ENCODE data around the gene POLR3GL. TPM values are rescaled to one million over a fixed set of nuclear protein-coding genes. Genes with fewer than 3 reads are reported as not detected.
"Not testable (repeated sequence)": the region's sequence is repeated elsewhere in the genome, so short reads cannot be mapped to it uniquely, and the experiment has no call there.

Gene POLR3GL
- total and polyA plus RNA-seq, 9 donors, result 28.5 to 42.6 (median 38.2) TPM

- H3K27ac ChIP-seq (ENCODE audit: low read length), result no peak overlapping the region
- no peaks in the 10 kb centered on the region for H3K9me3 ChIP-seq (replicated peaks; ENCODE audit: control insufficient read depth, low read depth, low read length)
- H3K27me3 ChIP-seq (ENCODE audit: control insufficient read depth, insufficient read depth, low read length), result peaks cover 30% of the 10 kb centered on the region
- no peak for DNase-seq
- no peak overlapping the region for H3K4me3 ChIP-seq (ENCODE audit: low read length)
- 20% methylated on average over 1 of the region's 1 CpG for WGBS (ENCODE audit: insufficient coverage)
- peaks cover 22% of the 10 kb centered on the region for H3K4me1 ChIP-seq (ENCODE audit: control insufficient read depth, insufficient read depth, low read length)
- H3K36me3 ChIP-seq (ENCODE audit: control insufficient read depth, insufficient read depth, low read length), result peaks cover 10% of the 10 kb centered on the region
Observed at GRCh38 chr1:146016891-146017290, 52.4 kb downstream of the POLR3GL start.

- Histone ChIP-seq H3K27me3 (ENCODE audit: control insufficient read depth, insufficient read depth, low read length) (peaks cover 30% of the 10 kb centered on the region), H3K4me1 (ENCODE audit: control insufficient read depth, insufficient read depth, low read length) (peaks cover 24% of the 10 kb centered on the region), H3K27ac (ENCODE audit: low read length) (peak overlapping the region; percentile 90), H3K9me3 (replicated peaks; ENCODE audit: control insufficient read depth, low read depth, low read length) (no peaks in the 10 kb centered on the region), H3K4me3 (ENCODE audit: low read length) (peak overlapping the region; percentile 49), H3K36me3 (ENCODE audit: control insufficient read depth, insufficient read depth, low read length) (peaks cover 10% of the 10 kb centered on the region)
- WGBS (ENCODE audit: insufficient coverage), result 5% methylated on average over 25 of the region's 43 CpGs
- DNase-seq, result peak; percentile 62
Observed at GRCh38 chr1:146019231-146020057, 55.0 kb downstream of the POLR3GL start.

GRCh38 chr1:146020058-146021049 is 55.9 kb downstream of the POLR3GL start:
- Histone ChIP-seq H3K4me3 (ENCODE audit: low read length) (peak overlapping the region; percentile 49), H3K27ac (ENCODE audit: low read length) (peak overlapping the region; percentile 90), H3K9me3 (replicated peaks; ENCODE audit: control insufficient read depth, low read depth, low read length) (no peaks in the 10 kb centered on the region), H3K27me3 (ENCODE audit: control insufficient read depth, insufficient read depth, low read length) (peaks cover 30% of the 10 kb centered on the region), H3K36me3 (ENCODE audit: control insufficient read depth, insufficient read depth, low read length) (peaks cover 10% of the 10 kb centered on the region), H3K4me1 (ENCODE audit: control insufficient read depth, insufficient read depth, low read length) (peaks cover 24% of the 10 kb centered on the region)
- no peak for DNase-seq
- 89% methylated on average over 1 of the region's 4 CpGs for WGBS (ENCODE audit: insufficient coverage)

- H3K4me1 ChIP-seq (ENCODE audit: control insufficient read depth, insufficient read depth, low read length), result peaks cover 24% of the 10 kb centered on the region
- no peaks in the 10 kb centered on the region for H3K9me3 ChIP-seq (replicated peaks; ENCODE audit: control insufficient read depth, low read depth, low read length)
- H3K4me3 ChIP-seq (ENCODE audit: low read length), result peak overlapping the region; percentile 49
- WGBS (ENCODE audit: insufficient coverage), result no CpG with 5 or more reads among the region's 1 CpG
- H3K36me3 ChIP-seq (ENCODE audit: control insufficient read depth, insufficient read depth, low read length), result peaks cover 10% of the 10 kb centered on the region
- H3K27ac ChIP-seq (ENCODE audit: low read length), result peak overlapping the region; percentile 90
- peaks cover 30% of the 10 kb centered on the region for H3K27me3 ChIP-seq (ENCODE audit: control insufficient read depth, insufficient read depth, low read length)
- no peak for DNase-seq
Observed at GRCh38 chr1:146021050-146021445, 56.6 kb downstream of the POLR3GL start.

GRCh38 chr1:146021622-146022402 is 57.3 kb downstream of the POLR3GL start, which contains the start of gene HJV:
Gene HJV, minus strand, starts transcription at chr1:146021735. Its CDS starts 1,504 bp downstream, at chr1:146020231.
- peak within 1 kb of the TSS; percentile 49 for H3K4me3 ChIP-seq (ENCODE audit: low read length)
- H3K9me3 ChIP-seq (replicated peaks; ENCODE audit: control insufficient read depth, low read depth, low read length), result no peaks in the 10 kb centered on the region
- H3K4me1 ChIP-seq (ENCODE audit: control insufficient read depth, insufficient read depth, low read length), result peaks cover 24% of the 10 kb centered on the region
- peaks cover 30% of the 10 kb centered on the region for H3K27me3 ChIP-seq (ENCODE audit: control insufficient read depth, insufficient read depth, low read length)
- peak; percentile 77 for DNase-seq
- 52% methylated on average over 4 of the region's 5 CpGs for WGBS (ENCODE audit: insufficient coverage)
- peaks cover 10% of the 10 kb centered on the region for H3K36me3 ChIP-seq (ENCODE audit: control insufficient read depth, insufficient read depth, low read length)
- peak within 1 kb of the TSS; percentile 90 for H3K27ac ChIP-seq (ENCODE audit: low read length)

- H3K27ac ChIP-seq (ENCODE audit: low read length), result peak overlapping the region; percentile 90
- H3K4me1 ChIP-seq (ENCODE audit: control insufficient read depth, insufficient read depth, low read length), result peaks cover 24% of the 10 kb centered on the region
- H3K9me3 ChIP-seq (replicated peaks; ENCODE audit: control insufficient read depth, low read depth, low read length), result no peaks in the 10 kb centered on the region
- H3K27me3 ChIP-seq (ENCODE audit: control insufficient read depth, insufficient read depth, low read length), result peaks cover 30% of the 10 kb centered on the region
- no peak for DNase-seq
- H3K4me3 ChIP-seq (ENCODE audit: low read length), result no peak overlapping the region
- H3K36me3 ChIP-seq (ENCODE audit: control insufficient read depth, insufficient read depth, low read length), result peaks cover 10% of the 10 kb centered on the region
- no CpG with 5 or more reads among the region's 7 CpGs for WGBS (ENCODE audit: insufficient coverage)
Observed at GRCh38 chr1:146022403-146023127, 58.1 kb downstream of the POLR3GL start.

- not testable (repeated sequence) for H3K27me3 ChIP-seq (ENCODE audit: control insufficient read depth, insufficient read depth, low read length); H3K4me1 ChIP-seq (ENCODE audit: control insufficient read depth, insufficient read depth, low read length); DNase-seq; H3K9me3 ChIP-seq (replicated peaks; ENCODE audit: control insufficient read depth, low read depth, low read length); H3K4me3 ChIP-seq (ENCODE audit: low read length); H3K36me3 ChIP-seq (ENCODE audit: control insufficient read depth, insufficient read depth, low read length); H3K27ac ChIP-seq (ENCODE audit: low read length)
- no CpG with 5 or more reads among the region's 2 CpGs for WGBS (ENCODE audit: insufficient coverage)
Observed at GRCh38 chr1:146025787-146026495, 61.5 kb downstream of the POLR3GL start.

- not testable (repeated sequence) for H3K27me3 ChIP-seq (ENCODE audit: control insufficient read depth, insufficient read depth, low read length); H3K9me3 ChIP-seq (replicated peaks; ENCODE audit: control insufficient read depth, low read depth, low read length); DNase-seq; H3K4me3 ChIP-seq (ENCODE audit: low read length); H3K36me3 ChIP-seq (ENCODE audit: control insufficient read depth, insufficient read depth, low read length); H3K4me1 ChIP-seq (ENCODE audit: control insufficient read depth, insufficient read depth, low read length); H3K27ac ChIP-seq (ENCODE audit: low read length)
- no CpG with 5 or more reads among the region's 1 CpG for WGBS (ENCODE audit: insufficient coverage)
Observed at GRCh38 chr1:146026650-146027049, 62.2 kb downstream of the POLR3GL start.
